SH-SY5Y (cell line): Measurements from ENCODE around the gene INPP1.

Experiments used
- GATA2 ChIP-seq: IDR thresholded peaks from 2 replicates; pipeline ENCODE4 v1.6.1; 2011; ENCODE audit warnings: mild to moderate bottlenecking, low read depth, low read length
- GATA3 ChIP-seq: IDR thresholded peaks from 2 replicates; pipeline ENCODE4 v1.6.1; 2011; ENCODE audit warnings: low read depth, mild to moderate bottlenecking, low read length, moderate library complexity

- TF ChIP-seq GATA2, result no peak
- no peak for TF ChIP-seq GATA3
Observed at GRCh38 chr2:190366248-190366753, 22.9 kb downstream of the INPP1 start.
